NB4 (cell line): ENCODE results near the gene PDE6B.

Experiments
- CTCF ChIP-seq: IDR thresholded peaks from one replicate; pipeline ENCODE4 v1.5.1; 2012; ENCODE audit warnings: low read depth, low read length
- MAX ChIP-seq: IDR thresholded peaks from 2 replicates; pipeline ENCODE4 v1.6.1; 2011; ENCODE audit warnings: low read depth, low read length
- MYC ChIP-seq: IDR thresholded peaks from 2 replicates; pipeline ENCODE4 v1.6.1; 2011; ENCODE audit warnings: low read depth, low read length

- TF ChIP-seq CTCF (no peak), MAX (no peak), MYC (no peak)
Measured at GRCh38 chr4:664713-665231, 39.4 kb downstream of the PDE6B start.
